Sciatic nerve (tissue), 2 donors: ENCODE measurements around the gene ZNF331. TPM values are rescaled to one million over a fixed set of nuclear protein-coding genes. Genes with fewer than 3 reads are reported as not detected.

Experiments
- ATAC-seq: fragments of 200-7000 bp; cut with Tn5 transposase; one replicate; pipeline ENCODE4 v1.9.1; 2020; ENCODE audit warnings: mild to moderate bottlenecking, moderate library complexity
- DNase-seq: peaks from one replicate; pipeline ENCODE4 v3.0.0-alpha.2; 2020; ENCODE audit warnings: low spot score
- intact Hi-C: fragments of 100-400 bp; cut with DNase I; formaldehyde crosslinking; loops from one replicate; pipeline ENCODE4 v1.14.2; 2022
- total RNA-seq: library from RNA; stranded (reverse); fragmentation: NEBNext Ultra II Directional; extraction: Animal tissue kit (Norgen Biotek cat#: 25700); gene quantifications from one replicate; pipeline ENCODE4 v1.2.1, GENCODE V29; 2021
- donor health status: DM: no; HTN: no; CAD: no.
- donor health status: DM: no; HTN: no; CAD: no.

ZNF331 gene
- total RNA-seq, 1 donor from 2014 or later: 39.8 TPM

DNA sequence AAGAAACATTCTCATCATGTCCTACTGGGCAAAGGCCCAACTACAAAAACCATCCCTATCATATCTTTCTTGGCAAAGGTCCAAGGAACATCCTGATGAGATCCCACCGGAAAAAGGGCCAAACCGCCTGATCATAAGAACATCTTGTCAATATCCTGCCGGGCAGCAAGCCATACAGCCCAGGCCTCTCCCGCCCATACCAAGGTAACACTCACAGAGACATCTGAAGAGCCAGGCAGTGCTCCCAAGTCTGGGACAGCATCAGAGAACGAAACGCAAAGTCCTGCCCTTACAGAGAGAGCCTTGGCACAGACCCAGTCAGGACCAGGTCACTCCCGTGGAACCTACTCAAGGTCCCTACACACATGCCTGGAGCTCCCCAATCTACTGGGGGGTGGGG lies 18.5 kb upstream of the ZNF331 start:
- no peak for ATAC-seq
- intact Hi-C loops: no loop called here
- no peak for DNase-seq

DNA sequence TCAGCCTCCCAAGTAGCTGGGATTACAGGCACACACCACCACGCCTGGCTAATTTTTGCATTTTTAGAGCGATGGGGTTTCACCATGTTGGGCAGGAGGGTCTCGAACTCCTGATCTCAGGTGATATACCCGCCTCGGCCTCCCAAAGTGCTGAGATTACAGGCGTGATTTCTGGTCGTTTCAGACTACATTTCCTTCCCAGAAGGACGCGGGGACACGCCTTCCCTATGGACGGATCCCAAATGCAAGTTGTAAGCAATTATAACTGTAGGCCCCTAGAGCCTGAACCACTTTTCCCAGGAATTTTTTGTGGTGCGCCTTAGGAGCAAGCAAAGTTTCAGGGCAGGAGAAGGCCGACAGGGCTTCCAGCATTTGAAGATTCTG lies 17.8 kb upstream of the ZNF331 start:
- no peak for DNase-seq
- ATAC-seq: no peak
- intact Hi-C loops: no loop called here

DNA sequence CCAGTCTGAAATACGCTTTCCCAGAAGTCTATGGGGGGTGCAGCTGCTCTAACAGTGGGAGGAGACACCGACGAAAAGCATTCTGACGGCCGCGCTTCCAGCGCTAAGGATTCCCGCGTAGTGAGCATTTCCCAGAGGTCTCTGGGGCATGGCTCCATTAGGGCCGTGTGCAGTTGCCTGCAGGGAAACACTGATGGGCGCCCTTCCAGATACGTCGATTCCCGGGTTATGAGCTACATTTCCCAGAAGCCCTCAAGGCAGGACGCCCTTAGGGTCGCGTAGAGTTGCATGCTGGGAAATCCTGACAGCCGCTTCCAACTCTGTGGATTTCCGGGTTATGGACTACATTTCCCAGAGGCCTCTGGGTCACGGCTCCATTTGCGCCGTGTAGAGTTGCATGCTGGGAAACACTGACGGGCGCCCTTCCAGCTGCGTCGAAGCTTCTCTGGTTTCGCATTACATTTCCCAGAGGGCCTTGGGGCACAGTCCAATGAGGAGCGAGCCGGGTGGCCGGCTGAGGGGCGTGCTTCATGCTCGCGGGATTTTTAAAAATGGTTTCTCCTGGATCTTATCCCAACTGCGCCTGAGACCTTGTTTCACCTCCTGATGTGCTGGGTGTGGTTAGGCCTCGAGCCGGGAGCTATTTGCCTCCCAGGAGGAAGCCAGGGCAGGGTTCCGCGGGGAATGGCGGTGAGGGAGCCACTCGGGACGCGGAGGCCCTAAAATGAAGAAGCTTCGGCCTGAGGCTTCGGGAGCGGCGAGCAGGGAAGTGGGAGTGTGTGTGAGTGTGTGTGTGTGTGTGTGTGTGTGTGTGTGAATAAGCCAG lies 17.2 kb upstream of the ZNF331 start:
- intact Hi-C loops: no loop called here
- peak; percentile 98 for ATAC-seq
- DNase-seq: peak; percentile 97

DNA sequence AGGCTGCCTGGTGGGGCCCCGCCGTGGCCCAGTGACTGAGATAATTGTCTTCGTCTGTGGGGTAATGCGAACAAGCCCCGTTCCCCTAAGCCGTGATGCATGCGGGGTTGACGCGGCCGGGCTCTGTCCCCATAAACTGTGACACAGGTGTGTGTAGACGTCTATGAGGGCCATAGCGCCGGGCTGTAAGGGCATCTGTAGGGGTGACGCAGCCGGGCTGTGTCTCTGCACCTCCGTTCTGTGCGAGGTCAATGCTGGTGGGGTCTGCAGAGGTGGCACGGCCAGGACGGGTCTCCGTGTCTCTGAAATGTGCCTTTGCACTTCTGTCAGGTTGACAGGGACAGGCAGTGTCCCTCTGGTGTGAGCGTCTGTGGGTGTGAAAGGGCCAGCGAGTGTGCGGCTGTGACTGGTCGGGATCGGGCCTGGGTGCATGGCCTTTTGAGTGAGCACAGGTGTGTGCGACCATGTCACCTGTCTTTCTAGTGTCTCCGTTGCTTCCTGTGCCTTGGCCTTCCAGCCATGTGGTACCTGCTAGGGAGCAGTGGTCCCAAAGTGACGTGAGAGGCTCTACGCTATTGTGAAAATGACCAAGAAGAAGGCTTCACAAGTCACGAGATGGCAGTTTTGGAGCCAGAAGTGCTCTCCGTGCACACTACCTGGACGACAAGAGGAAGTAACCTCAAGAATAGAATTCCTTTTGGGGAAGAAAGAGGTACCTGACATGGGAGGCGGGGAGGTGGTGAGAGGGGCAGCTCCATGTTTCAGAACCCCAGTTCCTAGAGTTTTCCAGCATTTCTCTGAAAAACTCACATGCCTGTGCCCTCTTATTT lies 16.4 kb upstream of the ZNF331 start:
- no peak for DNase-seq
- intact Hi-C loops: no loop called here

GRCh38 chr19:53525922-53526321 lies 12.0 kb upstream of the ZNF331 start:
- no peak for ATAC-seq
- intact Hi-C loops: no loop called here
- no peak for DNase-seq

More for the DNA sequence above, 16.4 kb upstream of the ZNF331 start:
- ATAC-seq: no peak

DNA sequence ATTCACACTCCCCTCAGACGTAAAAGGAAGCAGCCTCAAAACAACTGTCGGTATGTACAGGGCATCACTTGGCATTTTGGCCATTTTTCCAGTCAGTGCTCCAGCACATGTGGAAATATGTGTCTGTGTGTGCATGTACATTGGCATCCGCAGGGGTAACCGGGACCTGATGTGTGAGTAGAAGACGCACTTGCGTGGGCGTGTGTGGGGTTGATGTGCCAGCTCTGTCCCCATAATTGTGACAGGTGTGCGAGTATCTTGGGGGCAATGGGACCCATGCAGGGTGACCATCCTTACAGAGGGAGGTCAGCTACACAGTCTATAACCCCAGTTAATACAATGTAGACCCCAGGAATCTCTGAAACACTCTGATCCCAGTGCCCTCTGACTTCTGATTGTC lies 7.3 kb upstream of the ZNF331 start:
- ATAC-seq: no peak
- intact Hi-C loops: no loop called here
- DNase-seq: no peak

- intact Hi-C loops: no loop called here
- DNase-seq (no peak), ATAC-seq (no peak)
Measured at GRCh38 chr19:53531457-53531856, 6.5 kb upstream of the ZNF331 start.

- intact Hi-C loops: no loop called here
- no peak for ATAC-seq
Measured at GRCh38 chr19:53532362-53532761, 5.6 kb upstream of the ZNF331 start.

DNA sequence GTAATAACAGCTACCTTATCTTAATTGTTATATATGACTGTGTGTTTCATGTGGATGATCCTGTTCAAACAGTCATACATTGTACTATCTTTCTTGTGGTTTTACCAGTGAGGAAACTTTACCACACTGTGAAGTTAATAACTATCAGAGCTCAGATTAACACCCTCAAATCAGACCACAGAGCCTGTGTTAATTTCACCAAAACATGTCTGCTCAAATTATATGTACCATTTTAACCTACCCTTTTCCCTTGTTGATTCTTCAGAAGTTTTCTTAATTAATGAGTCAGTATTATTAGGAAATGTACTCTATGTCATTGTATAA lies 1.8 kb upstream of the ZNF331 start:
- ATAC-seq: no peak

More at GRCh38 chr19:53532362-53532761, 5.6 kb upstream of the ZNF331 start:
- DNase-seq: no peak

GRCh38 chr19:53537121-53537520 lies 824 bp upstream of the ZNF331 start:
- ATAC-seq (no peak), DNase-seq (no peak)
- intact Hi-C loops: no loop called here

More for the DNA sequence above, 1.8 kb upstream of the ZNF331 start:
- intact Hi-C loops: no loop called here
- DNase-seq: no peak

DNA sequence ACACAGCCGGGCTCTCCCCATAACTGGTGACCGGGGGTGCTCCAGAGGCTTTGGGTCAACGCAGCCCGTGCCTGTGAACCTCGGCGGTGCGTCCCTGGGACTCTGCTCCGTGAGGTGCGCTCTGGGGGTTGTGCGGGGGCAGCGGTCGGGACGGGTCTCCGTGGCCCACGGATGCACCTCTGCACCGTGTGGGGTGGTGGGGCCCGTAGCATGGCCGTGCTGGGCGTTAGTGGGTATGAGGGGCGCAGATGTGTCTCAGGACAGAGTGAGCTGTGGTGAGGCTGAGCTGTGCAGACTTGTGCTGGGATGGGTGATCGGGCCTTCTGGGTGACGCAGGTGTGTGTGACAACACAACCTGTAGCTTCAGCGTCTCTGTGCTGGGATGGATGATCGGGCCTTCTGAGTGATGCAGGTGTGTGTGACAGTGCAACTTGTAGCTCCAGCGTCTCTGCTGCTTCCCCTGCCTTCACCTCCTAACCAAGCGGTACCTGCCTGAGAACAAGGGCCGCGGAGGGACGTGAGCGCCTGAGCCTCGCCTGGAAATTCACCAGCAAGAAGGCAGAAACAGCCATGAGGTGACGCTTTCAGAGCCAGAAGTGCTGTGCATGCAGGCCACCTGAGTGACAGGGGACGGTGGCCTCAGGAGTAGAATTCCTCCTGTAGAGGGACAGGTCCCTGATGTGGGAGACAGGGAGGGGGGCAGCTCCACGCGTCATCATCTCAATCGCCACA lies 599 bp downstream of the ZNF331 start:
- intact Hi-C loops: no loop called here
- peak; percentile 37 for ATAC-seq
- DNase-seq: no peak

- no peak for DNase-seq
- intact Hi-C loops: no loop called here
- no peak for ATAC-seq
Measured at GRCh38 chr19:53540091-53540490, 2.1 kb downstream of the ZNF331 start.

- intact Hi-C loops: no loop called here
- DNase-seq: no peak
- ATAC-seq: no peak
Measured at GRCh38 chr19:53541971-53542370, 4.0 kb downstream of the ZNF331 start.

DNA sequence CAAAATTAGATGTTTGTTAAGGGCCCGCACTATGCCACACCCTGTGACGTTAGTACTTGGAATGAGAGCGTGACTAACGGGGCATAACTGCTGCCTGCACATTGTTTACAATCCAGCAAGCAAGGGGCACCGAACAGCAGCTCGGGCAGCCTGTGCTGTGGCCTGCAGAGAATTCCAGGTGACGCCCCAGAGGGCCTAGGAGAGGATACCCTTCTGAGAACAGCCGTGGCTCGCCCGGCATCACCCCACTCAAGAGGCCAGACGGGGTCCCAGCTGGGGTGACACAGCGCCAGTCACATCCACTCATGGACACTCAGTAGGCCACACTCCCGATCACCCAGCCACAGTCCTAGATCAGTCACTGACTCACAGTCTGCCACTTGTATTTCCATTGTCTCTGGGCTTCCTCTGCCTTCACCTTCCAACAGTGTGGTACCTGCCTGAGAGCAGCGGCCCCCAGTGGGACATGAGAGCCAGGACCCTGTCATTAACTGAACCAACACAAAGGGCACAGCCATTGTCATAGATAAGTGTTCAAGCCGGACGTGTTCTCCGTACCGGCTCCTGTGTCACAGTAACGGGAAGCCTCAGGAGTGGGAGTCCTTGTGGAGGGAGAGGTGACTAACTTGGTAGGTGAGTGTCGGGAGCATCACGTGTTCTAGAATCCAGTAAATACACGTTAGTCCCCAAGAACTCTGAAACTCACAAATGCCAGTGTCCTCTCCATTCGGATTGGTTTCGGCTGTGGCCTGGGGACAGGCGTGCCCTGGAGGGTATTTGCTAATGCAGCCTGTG lies 7.5 kb downstream of the ZNF331 start:
- ATAC-seq: peak; percentile 64
- intact Hi-C loops: no loop called here
- no peak for DNase-seq

GRCh38 chr19:53546758-53547513 lies 9.0 kb downstream of the ZNF331 start:
- DNase-seq (no peak), ATAC-seq (no peak)
- intact Hi-C loops: no loop called here

DNA sequence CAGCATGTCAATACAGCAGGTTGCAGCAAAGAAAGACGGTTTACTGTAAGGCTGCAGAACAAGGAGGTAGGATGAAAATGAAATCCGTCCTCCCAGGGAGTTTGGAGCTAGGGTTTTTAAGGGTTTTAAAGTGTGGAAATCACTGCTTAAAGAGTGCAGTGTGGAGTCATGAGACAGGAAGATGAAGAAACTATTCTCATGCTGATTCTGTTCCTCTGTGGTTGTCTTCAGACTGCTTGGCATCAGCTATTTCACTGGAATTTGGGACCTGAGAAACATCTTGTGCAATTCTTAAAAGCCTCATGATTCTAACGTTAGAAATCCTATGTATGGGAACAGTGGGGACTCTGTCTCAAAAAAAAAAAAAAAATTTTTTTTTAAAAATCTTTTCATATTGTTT lies 11.4 kb downstream of the ZNF331 start:
- intact Hi-C loops: no loop called here
- ATAC-seq: peak; percentile 77
- no peak for DNase-seq

DNA sequence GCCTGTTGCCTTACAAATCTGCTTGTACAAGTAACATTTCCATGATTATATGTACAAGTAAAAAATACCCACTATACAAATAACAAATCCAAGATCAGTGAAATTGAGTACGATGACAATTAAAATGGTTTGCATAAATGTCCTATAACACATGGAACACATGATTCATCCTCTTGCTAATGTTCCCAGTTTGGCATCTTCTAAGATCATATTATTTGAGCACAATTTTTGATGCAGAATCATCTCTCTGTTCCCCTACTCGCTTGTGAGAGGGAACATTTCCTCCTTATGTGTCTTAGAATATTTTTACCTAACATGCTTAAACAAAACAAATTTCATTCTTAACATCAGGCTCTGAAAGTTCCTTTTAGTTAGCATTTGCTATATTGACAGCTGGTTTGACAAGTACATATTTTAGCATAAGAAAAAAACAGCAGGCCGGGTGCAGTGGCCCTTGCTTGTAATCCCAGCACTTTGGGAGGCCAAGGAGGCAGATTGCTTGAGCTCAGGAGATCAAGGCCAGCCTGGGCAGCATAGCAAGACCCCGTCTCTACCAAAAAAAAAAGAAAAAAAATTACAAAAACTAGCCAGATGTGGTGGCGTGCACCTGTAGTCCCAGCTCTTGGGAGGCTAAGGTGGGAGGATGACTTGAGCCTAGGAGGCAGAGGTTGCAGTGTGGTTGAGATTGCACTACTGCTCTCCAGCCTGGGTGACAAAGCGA lies 14.2 kb downstream of the ZNF331 start:
- no peak for ATAC-seq
- DNase-seq: no peak

GRCh38 chr19:53553156-53553555 lies 15.2 kb downstream of the ZNF331 start:
- DNase-seq (no peak), ATAC-seq (no peak)

More for the DNA sequence above, 14.2 kb downstream of the ZNF331 start:
- intact Hi-C loops: no loop called here

More at GRCh38 chr19:53553156-53553555, 15.2 kb downstream of the ZNF331 start:
- intact Hi-C loops: no loop called here
